Retinal pigment epithelial cell (primary cell): ENCODE measurements around the gene TBC1D24.

Experiments used
- DNase-seq: peaks from one replicate; pipeline ENCODE4 v3.0.0-alpha.2; 2010; ENCODE audit warnings: low read depth
- H3K4me3 ChIP-seq: 2 replicates; pipeline ENCODE4 v1.5.1; 2011; ENCODE audit warnings: mild to moderate bottlenecking, low read length, control low read depth, moderate library complexity
- CTCF ChIP-seq: conservative IDR thresholded peaks from 2 replicates; pipeline ENCODE4 v1.5.1; 2011; ENCODE audit warnings: low read depth, low read length, control low read depth, inconsistent platforms

The TBC1D24 gene

GRCh38 chr16:2520097-2520783 is 45.3 kb downstream of the TBC1D24 start, which contains the start of gene AMDHD2:
Gene AMDHD2, plus strand, starts transcription at chr16:2520371. Its CDS starts 88 bp downstream, at chr16:2520459.
- DNase-seq, result no peak
- TF ChIP-seq CTCF, result no peak
- H3K4me3 ChIP-seq, result peak within 1 kb of the TSS; percentile 61

- DNase-seq, result no peak
- peak; percentile 5 for TF ChIP-seq CTCF
- H3K4me3 ChIP-seq, result peak overlapping the region; percentile 61
Observed at GRCh38 chr16:2520784-2521531, 46.0 kb downstream of the TBC1D24 start.

GRCh38 chr16:2523801-2524231 is 48.9 kb downstream of the TBC1D24 start:
- no peak overlapping the region for H3K4me3 ChIP-seq
- TF ChIP-seq CTCF, result no peak
- no peak for DNase-seq

GRCh38 chr16:2524339-2524938 is 49.5 kb downstream of the TBC1D24 start:
- TF ChIP-seq CTCF, result no peak
- DNase-seq, result no peak
- no peak overlapping the region for H3K4me3 ChIP-seq

GRCh38 chr16:2526135-2526534 is 51.2 kb downstream of the TBC1D24 start:
- no peak overlapping the region for H3K4me3 ChIP-seq
- no peak for TF ChIP-seq CTCF
- no peak for DNase-seq

GRCh38 chr16:2527071-2527783 is 52.3 kb downstream of the TBC1D24 start:
- no peak overlapping the region for H3K4me3 ChIP-seq
- no peak for TF ChIP-seq CTCF
- no peak for DNase-seq
